OCI-LY7 (cell line): Measurements from ENCODE around the gene RAD51B.

Experiments
- EZH2phosphoT487 ChIP-seq: fragments of 200-600 bp; sonication (generic); IDR thresholded peaks from 2 replicates; pipeline ENCODE4 v1.6.1; 2018; ENCODE audit warnings: low read depth, borderline replicate concordance, mild to moderate bottlenecking, mixed run types, antibody characterized with exemption, low read length, moderate library complexity, mixed read lengths
- TF ChIP-seq, protein P1 (sequence below): fragments of 200-600 bp; sonication (generic); conservative IDR thresholded peaks from 2 replicates; pipeline ENCODE4 v1.5.1; 2014; ENCODE audit warnings: mild to moderate bottlenecking, antibody characterized with exemption, low read length, moderate library complexity, mixed read lengths

DNA sequence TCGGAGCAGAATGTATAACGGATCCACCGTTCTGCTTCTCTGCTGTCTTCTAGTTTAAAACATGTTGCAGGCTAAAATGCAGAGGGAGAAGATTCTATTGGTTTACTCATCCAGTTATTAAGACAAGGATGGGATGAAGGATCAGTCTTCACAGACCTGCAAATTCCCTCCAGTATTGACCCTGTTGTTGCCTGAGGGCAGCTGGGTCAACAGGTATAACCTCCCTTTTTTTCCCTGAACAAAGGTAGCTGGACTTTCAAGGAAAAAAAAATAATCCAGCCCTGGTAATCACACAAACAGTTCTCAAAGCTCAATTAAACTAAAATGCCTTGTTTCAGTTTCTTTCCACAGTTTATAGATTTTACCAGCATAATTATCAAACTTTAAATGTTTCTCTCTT is 492.7 kb downstream of the RAD51B start:
- TF ChIP-seq, protein P1, sequence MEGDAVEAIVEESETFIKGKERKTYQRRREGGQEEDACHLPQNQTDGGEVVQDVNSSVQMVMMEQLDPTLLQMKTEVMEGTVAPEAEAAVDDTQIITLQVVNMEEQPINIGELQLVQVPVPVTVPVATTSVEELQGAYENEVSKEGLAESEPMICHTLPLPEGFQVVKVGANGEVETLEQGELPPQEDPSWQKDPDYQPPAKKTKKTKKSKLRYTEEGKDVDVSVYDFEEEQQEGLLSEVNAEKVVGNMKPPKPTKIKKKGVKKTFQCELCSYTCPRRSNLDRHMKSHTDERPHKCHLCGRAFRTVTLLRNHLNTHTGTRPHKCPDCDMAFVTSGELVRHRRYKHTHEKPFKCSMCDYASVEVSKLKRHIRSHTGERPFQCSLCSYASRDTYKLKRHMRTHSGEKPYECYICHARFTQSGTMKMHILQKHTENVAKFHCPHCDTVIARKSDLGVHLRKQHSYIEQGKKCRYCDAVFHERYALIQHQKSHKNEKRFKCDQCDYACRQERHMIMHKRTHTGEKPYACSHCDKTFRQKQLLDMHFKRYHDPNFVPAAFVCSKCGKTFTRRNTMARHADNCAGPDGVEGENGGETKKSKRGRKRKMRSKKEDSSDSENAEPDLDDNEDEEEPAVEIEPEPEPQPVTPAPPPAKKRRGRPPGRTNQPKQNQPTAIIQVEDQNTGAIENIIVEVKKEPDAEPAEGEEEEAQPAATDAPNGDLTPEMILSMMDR = no peak
- TF ChIP-seq EZH2phosphoT487 = no peak
